ENCODE data around the gene PCBP4.
A peak's percentile ranks its signal among the peaks of the same experiment; 100 is the strongest.

PCBP4 gene

GRCh38 chr3:51970606-51971300 lies 3.5 kb upstream of the PCBP4 start:
- ATAC-seq: no peak

- ATAC-seq: no peak
These were observed 2.6 kb upstream of the PCBP4 start for GRCh38 chr3:51969841-51970240.

GRCh38 chr3:51968883-51969678 lies 1.8 kb upstream of the PCBP4 start:
- no peak for ATAC-seq

- ATAC-seq: no peak
These were observed 1.0 kb upstream of the PCBP4 start for GRCh38 chr3:51968170-51968775.

- peak; percentile 66 to 69 for ATAC-seq
These were observed 301 bp downstream of the PCBP4 start for GRCh38 chr3:51966922-51967383.

GRCh38 chr3:51966486-51966885 lies 768 bp downstream of the PCBP4 start:
- ATAC-seq: no peak

- ATAC-seq: no peak
These were observed 1.2 kb downstream of the PCBP4 start for GRCh38 chr3:51966016-51966415.

- no peak for ATAC-seq
These were observed 2.7 kb downstream of the PCBP4 start for GRCh38 chr3:51964521-51964920.

GRCh38 chr3:51963951-51964451 lies 3.3 kb downstream of the PCBP4 start:
- no peak for ATAC-seq

- ATAC-seq: no peak
These were observed 4.3 kb downstream of the PCBP4 start for GRCh38 chr3:51962854-51963530.

- no peak for ATAC-seq
These were observed 5.4 kb downstream of the PCBP4 start for GRCh38 chr3:51961602-51962569.

GRCh38 chr3:51961011-51961410 lies 6.2 kb downstream of the PCBP4 start:
- ATAC-seq: no peak

GRCh38 chr3:51960386-51960785 lies 6.9 kb downstream of the PCBP4 start:
- ATAC-seq: no peak

- no peak for ATAC-seq
These were observed 7.6 kb downstream of the PCBP4 start for GRCh38 chr3:51959651-51960050.

- no peak for ATAC-seq
These were observed 8.4 kb downstream of the PCBP4 start for GRCh38 chr3:51958603-51959521.

- no peak for ATAC-seq
These were observed 9.6 kb downstream of the PCBP4 start for GRCh38 chr3:51957520-51958205.

- ATAC-seq: peak; percentile 73 to 74
These were observed 11.1 kb downstream of the PCBP4 start for GRCh38 chr3:51955893-51956770.

GRCh38 chr3:51955175-51955892 lies 11.9 kb downstream of the PCBP4 start, which contains the start of gene GPR62:
TSS of gene GPR62 (plus strand) at chr3:51955381. CDS start at chr3:51955653, 272 bp downstream.
- ATAC-seq: peak in 1 of 2 donors; percentile 10

All from activated CD4-positive, CD25-positive, alpha-beta regulatory T cell treated with anti-CD3 and anti-CD28 coated beads, Interleukin-2, amount 50 U/mL, for 24 hours (primary cell).